ENCODE data around the gene PDK2. TPM values are rescaled to one million over a fixed set of nuclear protein-coding genes. Genes with fewer than 3 reads are reported as not detected.

PDK2 gene
- total and polyA plus RNA-seq, 2 of the 4 experiments (the other 2 are of a cell fraction) = 26.7 to 104 TPM

- Histone ChIP-seq H3K27ac (ENCODE audit: insufficient read depth, low read length) (no peak overlapping the region), H2BK120ac (ENCODE audit: low read depth, low read length) (no peak overlapping the region), H3K56ac (ENCODE audit: extremely low read depth, insufficient read depth, low read length) (no peak overlapping the region), H4K8ac (ENCODE audit: low read depth in 2 of 2, low read length in 2 of 2) (peak overlapping the region in 1 of 2 experiments; percentile 79; a peak in 1 of 4 replicates), H2AK9ac (replicated peaks; ENCODE audit: low read depth, low read length, poor library complexity) (no peak overlapping the region), H4K20me1 (ENCODE audit: insufficient read depth, low read length) (no peaks in the 10 kb centered on the region), H3K23ac (ENCODE audit: low read depth, low read length) (no peak overlapping the region), H3K9me3 (ENCODE audit: control insufficient read depth, insufficient read depth, low read length) (no peaks in the 10 kb centered on the region), H4K91ac (ENCODE audit: insufficient read depth, low read depth, low read length) (no peak overlapping the region), H3K18ac (ENCODE audit: low read depth, low read length) (no peak overlapping the region), H3K79me1 (ENCODE audit: low read depth in 1 of 2, low read length in 2 of 2) (no peaks in the 10 kb centered on the region), H2AK5ac (ENCODE audit: low read depth, low read length) (0 out of 2 replicates have a peak overlapping the region, but pooled peaks have one; percentile 50), H3K14ac (replicated peaks; ENCODE audit: low read depth, low read length) (no peak overlapping the region), H4K5ac (ENCODE audit: low read depth, low read length) (no peak overlapping the region), H3K9me1 (ENCODE audit: insufficient read depth, low read length) (peaks cover 4% of the 10 kb centered on the region), H3K36me3 (ENCODE audit: control insufficient read depth, insufficient read depth, low read length) (peaks cover 32% of the 10 kb centered on the region; the same call in 1 of the 2 replicates), H2BK15ac (ENCODE audit: low read depth, low read length) (0 out of 3 replicates have a peak overlapping the region, but pooled peaks have one; percentile 31), H3K9ac (ENCODE audit: low read depth, low read length) (no peak overlapping the region), H2AFZ (replicated peaks; ENCODE audit: low read length, poor library complexity) (no peak overlapping the region), H3K4me1 (ENCODE audit: control insufficient read depth, insufficient read depth, low read length) (peaks cover 3% of the 10 kb centered on the region), H3K27me3 (ENCODE audit: control insufficient read depth, insufficient read depth, low read length) (no peaks in the 10 kb centered on the region), H2BK5ac (ENCODE audit: low read depth, low read length, poor library complexity, severe bottlenecking) (no peak overlapping the region), H3K4ac (ENCODE audit: low read depth, low read length) (no peak overlapping the region), H3K4me2 (ENCODE audit: low read depth, low read length) (no peak overlapping the region), H2BK20ac (ENCODE audit: low read depth, low read length) (no peak overlapping the region), H3K4me3 (ENCODE audit: insufficient read depth, low read depth, low read length) (no peak overlapping the region)
- CTCF ChIA-PET = interaction anchor here (1.0 kb wide), 1 partner anchor 16 kb away, joined by 5 read pairs; no protein-coding TSS in a partner anchor
- POLR2A ChIA-PET (ENCODE audit: unreplicated experiment) = no interaction called here
- dilution Hi-C loops (cut with HindIII; ENCODE audit: low sequenced_read_pairs, unreplicated experiment) (no loop called here), in situ Hi-C loops (cut with MboI; ENCODE audit: low sequenced_read_pairs) (no loop called here), intact Hi-C loops (cut with micrococcal nuclease) (no loop called here)
- DNase-seq (no peak), ATAC-seq (ENCODE audit: low read depth) (no peak)
- 95% methylated on average over 8 of the region's 19 CpGs; no CpG with 5 or more reads in 1 of the 2 experiments for WGBS, 2 experiments (ENCODE audit: extremely low coverage in 2 of 2, insufficient read length in 1 of 2)
- peak; percentile 78 for TF ChIP-seq BHLHE40 (IDR thresholded peaks at IDR 0.05; ENCODE audit: low read depth, low read length)
- TF ChIP-seq USF2 (IDR thresholded peaks at IDR 0.05; ENCODE audit: low read depth, low read length) = peak; percentile 20; the same call in 1 of the 2 replicates
- no peak for TF ChIP-seq RAD21 (IDR thresholded peaks at IDR 0.05; ENCODE audit: low read length)
- no TSS peak for BruUV-seq (replicated peaks)
Observed at GRCh38 chr17:50110591-50111349, 15.6 kb downstream of the PDK2 start.
